ENCODE results near the gene ENOX1. TPM values are rescaled to one million over a fixed set of nuclear protein-coding genes. Genes with fewer than 3 reads are reported as not detected.
A peak's percentile ranks its signal among the peaks of the same experiment; 100 is the strongest.

Gene ENOX1
- total and polyA plus RNA-seq, 7 donors: 0.34 to 7.1 (median 1.1) TPM

- ATAC-seq: peak; percentile 63 to 92 (median 83)
- 21 to 37% (median 37%) methylated on average over 5 of the region's 5 CpGs for WGBS, 3 donors
- TF ChIP-seq CTCF (IDR thresholded peaks at IDR 0.05): no peak
- Histone ChIP-seq H3K4me3 (no peak overlapping the region), H3K27me3 (ENCODE audit: insufficient read depth in 3 of 3, low read length in 2 of 3) (no peaks in the 10 kb centered on the region), H3K36me3 (ENCODE audit: insufficient read depth in 1 of 2, low read depth in 1 of 2) (no peaks in the 10 kb centered on the region), H3K4me1 (peaks cover 19% of the 10 kb centered on the region), H3K27ac (no peak overlapping the region), H3K9me3 (no peaks in the 10 kb centered on the region)
- no peak for DNase-seq
- intact Hi-C loops (cut with DNase I): no loop called here
These were observed 517.7 kb downstream of the ENOX1 start for GRCh38 chr13:43269037-43269481.

- ATAC-seq (peak; percentile 11 to 59 (median 52)), DNase-seq (no peak)
- H3K27me3 ChIP-seq (ENCODE audit: insufficient read depth in 3 of 3, low read length in 2 of 3): no peaks in the 10 kb centered on the region
- H3K4me3 ChIP-seq: no peak overlapping the region
- H3K9me3 ChIP-seq: no peaks in the 10 kb centered on the region
- no peak overlapping the region for H3K27ac ChIP-seq
- H3K4me1 ChIP-seq: peaks cover 19% of the 10 kb centered on the region
- 38 to 49% (median 42%) methylated on average over 2 of the region's 2 CpGs for WGBS, 3 donors
- intact Hi-C loops (cut with DNase I): no loop called here
- TF ChIP-seq CTCF (IDR thresholded peaks at IDR 0.05): no peak
- H3K36me3 ChIP-seq (ENCODE audit: insufficient read depth in 1 of 2, low read depth in 1 of 2): no peaks in the 10 kb centered on the region
These were observed 518.1 kb downstream of the ENOX1 start for GRCh38 chr13:43268632-43269031.

- no peaks in the 10 kb centered on the region for H3K9me3 ChIP-seq
- WGBS, 3 donors: 86 to 91% (median 90%) methylated on average over 3 of the region's 3 CpGs
These were observed 518.9 kb downstream of the ENOX1 start for GRCh38 chr13:43267916-43268315.

GRCh38 chr13:43266936-43267615 lies 519.7 kb downstream of the ENOX1 start:
- Histone ChIP-seq H3K27ac (no peak overlapping the region), H3K9me3 (no peaks in the 10 kb centered on the region), H3K27me3 (ENCODE audit: insufficient read depth in 3 of 3, low read length in 2 of 3) (no peaks in the 10 kb centered on the region), H3K36me3 (ENCODE audit: insufficient read depth in 1 of 2, low read depth in 1 of 2) (no peaks in the 10 kb centered on the region), H3K4me3 (no peak overlapping the region), H3K4me1 (peaks cover 19% of the 10 kb centered on the region)
- DNase-seq (no peak), ATAC-seq (no peak)
- WGBS, 3 donors: 80 to 84% (median 82%) methylated on average over 9 of the region's 9 CpGs
- intact Hi-C loops (cut with DNase I): no loop called here
- TF ChIP-seq CTCF (IDR thresholded peaks at IDR 0.05): no peak

More at GRCh38 chr13:43267916-43268315, 518.9 kb downstream of the ENOX1 start:
- no peak overlapping the region for H3K27ac ChIP-seq
- intact Hi-C loops (cut with DNase I): no loop called here
- H3K4me1 ChIP-seq: peaks cover 19% of the 10 kb centered on the region
- DNase-seq (no peak), ATAC-seq (no peak)
- TF ChIP-seq CTCF (IDR thresholded peaks at IDR 0.05): no peak
- no peaks in the 10 kb centered on the region for H3K36me3 ChIP-seq (ENCODE audit: insufficient read depth in 1 of 2, low read depth in 1 of 2)
- no peaks in the 10 kb centered on the region for H3K27me3 ChIP-seq (ENCODE audit: insufficient read depth in 3 of 3, low read length in 2 of 3)
- no peak overlapping the region for H3K4me3 ChIP-seq

GRCh38 chr13:43265028-43265427 lies 521.7 kb downstream of the ENOX1 start:
- DNase-seq: no peak
- no peak overlapping the region for H3K27ac ChIP-seq
- ATAC-seq: no peak
- H3K36me3 ChIP-seq (ENCODE audit: insufficient read depth in 1 of 2, low read depth in 1 of 2): no peaks in the 10 kb centered on the region
- WGBS, 3 donors: 52 to 71% (median 68%) methylated on average over 4 of the region's 4 CpGs
- no peak overlapping the region for H3K4me3 ChIP-seq
- TF ChIP-seq CTCF (IDR thresholded peaks at IDR 0.05): no peak
- intact Hi-C loops (cut with DNase I): no loop called here
- H3K27me3 ChIP-seq (ENCODE audit: insufficient read depth in 3 of 3, low read length in 2 of 3): no peaks in the 10 kb centered on the region
- H3K9me3 ChIP-seq: no peaks in the 10 kb centered on the region
- H3K4me1 ChIP-seq: peaks cover 18% of the 10 kb centered on the region
